Activated CD4-positive, alpha-beta T cell treated with anti-CD3 and anti-CD28 coated beads, Interleukin-2, Interleukin-4, amounts not matched to agents 100 ng/mL and 50 ng/mL, durations not matched to agents 16 hours and 8 hours (primary cell): ENCODE data around the gene TNFRSF14.

Source experiments
- DNase-seq: peaks from one replicate; pipeline ENCODE4 v3.0.0-alpha.2; 2020; ENCODE audit warnings: low spot score

Gene TNFRSF14

DNA sequence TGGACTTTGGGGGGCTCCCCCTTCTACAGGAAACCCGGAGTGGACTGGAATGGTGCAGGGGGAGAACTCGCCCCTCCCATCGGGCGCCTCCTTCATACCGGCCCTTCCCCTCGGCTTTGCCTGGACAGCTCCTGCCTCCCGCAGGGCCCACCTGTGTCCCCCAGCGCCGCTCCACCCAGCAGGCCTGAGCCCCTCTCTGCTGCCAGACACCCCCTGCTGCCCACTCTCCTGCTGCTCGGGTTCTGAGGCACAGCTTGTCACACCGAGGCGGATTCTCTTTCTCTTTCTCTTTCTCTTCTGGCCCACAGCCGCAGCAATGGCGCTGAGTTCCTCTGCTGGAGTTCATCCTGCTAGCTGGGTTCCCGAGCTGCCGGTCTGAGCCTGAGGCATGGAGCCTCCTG, at the start of gene TNFRSF14:
TNFRSF14 (plus strand) TSS at position 95 of the 401 bp plus-strand sequence; CDS start at position 389, 294 bp downstream.
- peak; percentile 70 for DNase-seq

DNA sequence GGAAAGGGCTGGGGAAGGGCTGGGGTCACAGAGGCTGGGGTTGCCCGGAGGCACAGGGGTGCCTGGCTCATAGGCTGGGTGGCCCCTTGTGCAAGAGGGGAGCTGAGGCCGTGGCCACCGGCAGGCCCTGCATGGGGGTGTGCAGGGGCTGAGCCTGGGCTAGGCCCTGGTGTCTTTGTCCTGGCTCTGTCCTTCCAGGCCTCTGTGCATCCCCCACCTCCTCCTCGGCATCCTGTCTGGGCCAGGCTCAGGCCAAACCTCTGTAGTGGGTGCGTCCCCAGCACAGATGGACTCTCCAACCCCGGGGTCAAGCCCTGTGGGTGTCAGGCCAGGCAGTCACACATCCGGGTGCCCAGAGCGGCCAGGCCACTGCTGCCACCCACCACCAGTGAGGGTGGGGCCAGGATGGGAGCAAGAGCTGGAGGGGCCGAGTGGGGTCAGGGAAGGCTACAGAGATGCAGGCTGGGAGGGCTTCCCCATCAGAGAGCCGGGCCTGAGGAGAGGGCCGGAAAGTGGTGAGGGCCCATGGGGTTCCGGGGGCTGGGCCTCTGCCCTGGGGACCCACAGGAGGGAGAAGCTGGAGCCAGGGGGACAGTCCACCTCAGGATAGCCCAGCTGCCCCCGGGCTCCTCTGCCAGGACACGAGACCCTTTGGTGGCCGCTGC, 49.1 kb upstream of the TNFRSF14 start:
- no peak for DNase-seq

DNA sequence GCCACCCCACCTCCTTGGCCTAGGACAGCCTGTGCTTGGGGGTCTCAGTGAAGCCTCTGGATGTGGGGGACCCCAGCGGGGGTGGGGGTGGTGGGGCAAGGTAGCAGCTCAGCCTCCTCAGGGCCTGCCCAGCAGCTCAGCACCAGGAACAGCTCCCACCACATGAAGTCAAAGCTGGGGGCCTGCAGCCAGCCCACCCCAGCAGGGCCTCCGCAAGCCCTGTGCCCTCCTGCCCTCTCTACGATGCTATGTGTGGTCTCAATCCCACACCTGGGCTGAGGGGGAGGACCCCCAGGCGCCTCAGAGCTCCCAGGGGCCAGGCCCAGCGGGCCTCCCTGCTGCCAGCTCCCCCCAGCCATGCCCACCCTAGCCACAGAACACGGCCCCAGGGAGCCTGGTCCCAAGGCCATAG, 48.4 kb upstream of the TNFRSF14 start:
- DNase-seq = no peak

DNA sequence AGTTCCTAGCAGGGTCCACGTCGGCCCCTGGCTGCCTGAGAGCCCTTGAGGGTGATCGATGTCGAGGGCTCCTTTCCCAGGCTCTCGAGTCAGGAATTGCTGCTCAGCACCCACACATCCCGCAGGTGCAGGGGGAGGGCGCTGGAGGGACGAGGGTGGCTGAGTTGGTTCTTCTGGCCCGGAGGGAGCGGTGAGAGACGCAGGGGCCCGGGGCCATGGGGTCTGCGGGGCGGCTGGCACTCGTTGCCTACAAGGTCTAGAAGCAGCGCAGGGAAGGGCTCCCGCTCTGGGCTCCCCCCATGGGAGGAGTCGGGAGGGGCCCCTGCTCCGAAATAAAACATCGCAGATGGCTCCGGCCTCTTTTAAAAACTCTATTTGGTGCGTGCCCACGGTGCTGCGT, 48.0 kb upstream of the TNFRSF14 start:
- DNase-seq = no peak

DNA sequence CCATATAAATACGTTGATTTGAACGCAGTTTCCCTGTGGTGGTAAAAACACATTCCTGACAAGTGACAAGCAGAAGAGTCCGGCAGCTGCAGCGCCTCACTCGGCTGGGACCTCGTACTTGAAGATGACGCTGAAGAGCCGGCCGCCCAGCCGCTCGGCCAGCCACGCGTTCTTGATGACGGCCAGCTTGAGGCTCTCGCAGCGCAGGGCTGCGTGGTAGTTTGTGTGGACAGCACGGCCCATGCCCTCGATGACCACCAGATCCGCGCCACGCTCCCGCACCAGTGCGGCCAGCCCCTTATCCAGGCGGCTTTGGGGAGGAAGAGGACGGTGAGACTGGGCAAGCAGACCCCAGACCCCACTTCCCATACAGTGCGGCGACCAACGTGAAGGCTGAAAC, 47.4 kb upstream of the TNFRSF14 start:
- DNase-seq = no peak

DNA sequence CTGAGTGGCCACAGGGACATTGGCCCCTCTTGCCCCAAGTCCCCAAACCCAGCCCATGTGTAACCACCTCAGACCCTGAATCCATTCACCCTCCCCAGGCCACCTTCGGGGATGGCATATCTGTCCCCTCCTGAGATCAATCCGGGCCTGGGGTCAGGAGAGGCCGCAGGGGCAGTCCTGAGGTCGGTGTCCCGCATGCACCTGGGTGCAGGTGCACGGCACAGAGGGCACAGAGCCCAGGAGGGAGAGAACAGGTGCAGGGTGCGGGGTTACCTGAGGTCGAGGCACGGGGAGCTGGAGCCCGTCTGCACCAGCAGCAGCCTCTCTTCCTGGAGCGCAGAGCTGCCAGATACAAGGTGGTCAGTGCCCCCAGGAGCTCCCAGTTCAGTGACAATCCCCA, 46.6 kb upstream of the TNFRSF14 start:
- no peak for DNase-seq

DNA sequence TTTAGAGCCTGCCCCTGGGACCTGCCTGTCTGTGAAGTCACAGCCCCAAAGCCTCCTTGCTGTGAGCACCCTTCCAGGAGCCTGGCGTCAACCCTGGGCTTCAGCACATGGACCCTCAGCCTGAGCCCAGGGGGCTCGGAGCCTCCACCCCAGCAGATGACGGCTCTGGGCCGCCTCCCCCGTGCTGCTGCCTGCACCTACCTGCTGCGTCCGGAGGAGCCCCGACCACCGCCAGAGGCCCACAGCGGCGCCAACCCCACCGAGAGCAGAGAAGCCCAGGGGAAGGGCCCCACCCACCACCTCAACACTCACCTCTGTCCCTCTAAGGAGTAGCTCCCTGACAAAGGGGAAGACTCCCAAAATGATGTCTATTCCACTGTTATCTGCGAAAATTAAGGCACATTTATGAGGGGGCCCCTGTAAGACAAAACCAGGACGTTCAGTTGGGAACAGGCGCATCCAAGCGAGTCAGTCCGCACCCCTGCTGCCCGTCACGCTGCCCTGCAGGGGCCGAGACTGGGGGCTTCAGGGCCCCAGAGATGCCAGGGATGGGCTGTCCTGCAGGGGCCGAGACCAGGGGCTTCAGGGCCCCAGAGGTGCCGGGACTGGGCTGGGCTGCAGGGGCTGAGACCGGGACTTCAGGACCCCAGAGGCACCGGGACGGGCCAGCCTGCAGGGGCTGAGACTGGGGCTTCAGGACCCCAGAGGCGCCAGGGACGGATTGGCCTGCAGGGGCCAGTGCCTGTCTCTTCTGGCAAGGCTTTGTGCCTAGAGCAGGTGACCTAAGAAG, 45.6 kb upstream of the TNFRSF14 start:
- DNase-seq = no peak

DNA sequence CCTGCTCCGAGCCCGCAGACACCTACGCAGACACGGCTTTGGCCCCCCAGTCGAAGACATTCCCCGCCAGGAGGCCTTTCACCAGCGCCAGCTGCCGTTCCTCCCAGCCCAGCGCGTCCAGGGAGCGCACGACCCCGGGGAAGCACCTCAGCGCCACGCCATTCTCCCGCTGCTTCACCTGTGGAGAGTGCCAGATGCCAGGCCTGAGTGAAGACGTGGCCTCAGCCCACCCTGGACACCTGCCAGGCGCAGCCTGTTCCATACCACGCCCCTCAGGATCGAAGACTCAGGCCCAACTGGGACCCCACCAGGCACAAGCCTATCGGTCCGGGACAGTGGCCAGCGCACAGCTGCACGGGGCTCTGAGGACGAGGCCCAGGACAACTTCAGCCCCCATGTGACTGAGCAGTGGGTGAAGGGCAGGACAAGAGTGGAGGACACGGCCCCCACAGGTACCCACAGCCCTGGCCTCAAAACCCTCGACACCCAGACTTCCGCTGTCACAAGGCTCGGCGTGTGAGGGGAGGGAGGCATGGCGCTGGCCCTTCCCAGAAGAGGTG, 43.2 kb upstream of the TNFRSF14 start:
- DNase-seq = no peak

DNA sequence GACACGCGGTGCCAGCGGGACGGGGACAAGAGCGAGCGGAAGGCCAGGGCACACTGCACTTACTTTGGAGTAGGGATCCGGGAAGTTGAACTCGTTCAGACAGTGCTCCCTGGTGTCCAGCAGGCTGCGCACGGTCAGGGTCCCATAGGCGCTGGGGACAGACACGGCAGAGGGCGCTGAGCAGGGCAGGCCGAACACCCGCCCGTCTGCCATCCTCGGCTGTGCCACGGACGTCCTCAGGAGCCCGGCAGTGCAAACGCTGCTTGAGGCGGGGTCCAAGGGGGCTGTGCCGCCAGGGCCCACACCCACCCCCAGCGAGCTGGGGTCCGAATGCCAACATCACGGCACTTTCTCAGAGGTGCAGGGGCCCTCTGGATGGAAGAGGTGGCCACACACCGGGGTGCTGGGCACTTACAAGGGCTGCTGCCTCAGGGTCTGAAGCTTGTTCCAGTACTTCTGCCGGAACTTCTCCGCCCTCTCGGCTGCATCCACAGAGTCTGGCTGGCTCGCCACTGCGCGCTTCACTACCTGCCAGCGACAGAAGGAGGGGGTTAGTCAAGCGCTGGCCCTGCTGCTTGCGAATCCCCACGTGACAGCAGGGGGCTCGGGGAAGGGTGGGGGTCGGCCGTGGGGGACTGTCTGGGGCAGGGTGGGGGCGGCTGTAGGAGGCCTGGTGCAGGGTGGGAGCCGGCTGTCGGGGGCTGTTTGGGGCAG, 42.1 kb upstream of the TNFRSF14 start:
- DNase-seq = no peak

DNA sequence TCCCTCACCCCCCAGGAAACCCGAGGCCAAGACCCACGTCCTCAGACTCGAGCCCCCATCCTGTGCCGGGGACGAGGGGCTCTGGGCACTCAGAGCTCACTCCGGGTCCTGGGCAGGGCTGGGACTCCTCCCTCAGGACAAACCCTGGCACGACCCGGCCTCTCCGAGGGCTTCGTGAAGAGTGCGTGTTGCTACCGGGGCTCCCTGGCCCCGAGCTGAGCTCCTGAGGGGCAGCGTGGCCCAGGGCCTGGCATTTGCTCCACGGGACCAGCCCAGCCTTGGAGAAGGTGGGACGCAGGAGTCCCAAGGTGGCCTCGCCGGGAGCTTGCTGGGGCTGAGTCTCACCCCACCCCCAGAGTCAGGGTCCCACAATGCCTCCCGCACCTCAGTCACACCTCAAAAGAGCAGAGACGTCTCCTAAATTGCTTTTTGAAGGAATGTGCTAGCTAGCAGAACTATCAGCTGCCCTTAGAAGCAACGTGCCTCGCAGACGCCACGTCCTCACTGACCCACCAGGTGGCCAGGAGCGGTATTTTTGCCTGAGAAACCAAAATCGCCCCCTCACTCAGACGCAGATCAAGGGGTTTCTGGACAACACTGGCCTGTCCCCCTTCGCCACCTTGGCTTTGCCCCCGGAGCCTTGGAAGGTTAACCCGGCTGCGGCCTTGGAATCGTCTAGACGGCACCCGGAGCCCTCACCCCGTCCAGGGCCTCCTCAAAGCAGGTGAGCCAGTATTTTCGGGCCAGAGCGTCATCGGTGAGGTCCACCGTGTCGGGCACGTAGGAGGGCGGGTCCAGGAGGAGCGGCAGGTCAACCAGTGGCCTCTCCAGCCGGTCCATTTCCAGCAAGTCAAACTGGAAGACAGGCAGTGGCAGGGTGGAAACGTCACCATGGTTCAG, 41.1 kb upstream of the TNFRSF14 start:
- DNase-seq = no peak

DNA sequence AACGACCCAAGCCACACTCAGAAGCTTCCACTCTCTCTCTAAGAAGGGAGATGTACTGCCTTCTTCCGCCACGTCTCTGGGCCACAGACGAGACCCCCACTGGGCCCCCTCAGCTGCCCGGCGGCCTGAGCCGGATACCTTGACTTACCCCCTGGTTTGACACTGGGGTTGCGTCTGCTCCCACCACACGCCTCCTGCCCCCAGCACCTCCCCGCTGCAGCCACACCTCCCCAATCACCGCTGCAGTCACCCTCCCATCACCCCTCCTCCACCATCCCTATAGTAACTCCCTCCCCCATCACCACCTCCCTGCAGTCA, 40.4 kb upstream of the TNFRSF14 start:
- DNase-seq = no peak

DNA sequence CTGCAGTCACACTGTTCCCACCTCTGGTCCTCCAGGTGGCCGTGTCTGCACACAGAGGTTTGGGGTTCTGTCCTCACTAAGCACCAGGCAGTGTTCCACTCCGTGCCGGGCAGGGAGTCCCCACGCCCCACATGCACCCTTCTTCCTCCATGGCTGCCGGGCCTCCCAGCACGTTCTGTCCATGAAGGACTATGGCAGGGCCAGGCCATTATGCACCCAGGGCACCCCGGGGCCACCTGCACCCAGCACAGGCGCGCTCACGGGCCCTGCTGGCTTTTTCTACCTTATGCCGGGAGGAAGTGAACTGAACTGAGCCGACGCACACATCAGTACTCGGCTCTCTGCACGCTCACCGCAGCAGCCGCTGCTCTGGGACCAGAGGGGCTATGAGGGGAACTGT, 40.0 kb upstream of the TNFRSF14 start:
- no peak for DNase-seq

DNA sequence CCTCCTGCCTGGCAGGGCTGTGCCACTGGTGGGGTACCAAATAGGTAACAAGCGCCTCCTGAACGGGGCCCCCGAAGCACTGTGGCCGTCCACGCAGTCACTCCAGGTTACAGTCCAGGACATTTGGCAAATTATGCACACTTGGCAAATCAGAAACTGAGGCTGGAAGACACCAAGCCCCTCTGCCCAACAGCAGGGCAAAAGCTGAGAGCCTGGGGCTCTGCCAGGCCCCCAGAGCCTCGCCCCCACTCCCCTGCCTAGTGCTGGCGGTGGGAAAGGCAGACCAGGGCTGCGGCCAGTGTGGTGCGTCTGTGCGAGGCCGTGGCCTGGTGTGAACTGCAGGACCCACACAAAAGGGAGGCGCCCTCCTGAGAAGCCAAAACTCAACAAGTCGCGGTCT, 39.2 kb upstream of the TNFRSF14 start:
- DNase-seq = no peak

DNA sequence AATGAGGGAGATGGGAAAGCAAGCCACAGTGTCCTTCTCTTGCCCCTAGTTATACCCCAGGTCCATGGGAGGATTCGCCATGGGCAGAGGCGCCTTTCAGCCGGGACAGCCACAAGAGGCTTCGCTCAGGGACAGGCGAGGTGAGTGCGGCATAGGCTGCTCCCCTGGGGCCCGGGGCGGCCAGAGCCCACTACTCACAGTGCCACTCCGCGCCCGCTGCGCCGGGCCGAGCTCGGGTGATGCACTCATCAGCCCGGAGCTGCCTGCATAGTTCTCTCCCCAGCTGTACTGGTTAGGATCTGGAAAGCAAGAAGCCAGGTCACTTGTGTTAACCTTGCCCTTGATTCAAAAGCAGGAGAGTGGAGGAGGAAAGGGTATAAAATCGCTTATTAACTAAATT, 38.2 kb upstream of the TNFRSF14 start:
- DNase-seq = no peak

DNA sequence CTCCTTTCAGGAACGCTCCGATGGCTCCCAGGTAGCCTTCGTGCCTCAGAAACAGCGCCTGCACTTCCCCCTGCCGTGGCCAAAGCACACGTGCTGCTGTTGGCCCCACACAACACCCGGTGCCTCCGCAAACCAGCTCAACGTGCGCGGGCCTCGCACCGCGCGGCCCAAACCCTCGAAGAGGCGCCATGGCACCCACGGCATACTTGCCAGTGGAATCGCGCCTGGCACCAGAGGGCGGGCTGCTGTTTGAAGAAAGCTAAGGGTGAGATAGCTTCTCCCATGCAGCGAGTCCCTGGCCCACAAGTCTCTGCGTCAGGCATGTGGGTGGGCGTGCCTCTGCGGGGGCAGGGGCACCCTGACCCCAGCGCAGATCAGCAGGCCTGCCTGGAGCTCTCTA, 37.6 kb upstream of the TNFRSF14 start:
- DNase-seq = no peak

DNA sequence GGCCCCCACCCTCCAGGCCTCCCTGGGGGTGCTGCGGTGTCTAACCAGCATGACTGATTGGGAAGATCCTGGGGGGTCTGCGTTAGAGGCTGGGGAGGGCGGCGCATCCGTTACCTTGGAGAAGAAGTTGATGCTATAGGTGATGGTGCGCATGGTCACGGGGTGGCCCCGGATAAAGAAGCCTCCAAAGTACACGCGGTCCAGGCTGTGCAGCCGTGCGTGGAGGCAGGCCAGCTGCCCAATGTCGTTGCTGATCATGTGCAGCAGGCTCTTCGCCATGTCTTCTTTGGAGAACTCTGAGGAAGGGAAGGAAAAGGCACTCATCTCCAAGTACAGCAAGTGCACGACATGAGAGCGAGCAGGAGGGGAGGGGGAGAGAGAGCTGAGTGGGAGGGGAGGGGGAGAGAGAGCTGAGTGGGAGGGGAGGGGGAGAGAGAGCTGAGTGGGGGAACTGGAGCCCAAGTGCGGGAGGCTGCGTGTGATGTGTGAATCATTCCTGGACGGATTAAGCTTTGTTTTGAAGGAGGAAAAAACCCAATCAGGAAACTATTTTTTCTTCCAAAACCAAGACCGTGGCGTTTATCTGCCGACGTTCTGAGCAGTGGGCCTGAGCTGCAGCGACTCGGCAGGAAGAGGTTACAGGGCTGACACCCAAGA, 37.0 kb upstream of the TNFRSF14 start:
- no peak for DNase-seq

DNA sequence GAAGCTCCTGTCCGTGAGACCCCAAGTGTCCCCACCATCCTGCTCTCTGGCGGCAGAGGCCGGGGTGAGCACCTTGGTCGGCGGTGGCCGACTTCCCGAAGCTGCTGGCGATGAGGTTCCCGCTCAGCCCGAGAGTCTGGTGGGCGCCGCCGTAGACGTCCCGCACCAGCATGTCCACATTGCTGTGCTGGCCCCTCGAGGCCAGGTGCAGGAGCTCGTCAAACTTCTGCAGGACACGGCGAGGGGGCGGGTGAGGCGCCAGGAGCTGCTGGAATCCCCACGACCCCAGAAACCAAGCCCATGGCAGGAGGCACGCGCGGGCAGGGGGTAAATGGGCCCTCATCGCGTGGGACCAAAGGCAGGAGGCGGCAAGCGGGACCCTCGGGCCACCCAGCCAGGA, 36.4 kb upstream of the TNFRSF14 start:
- no peak for DNase-seq

DNA sequence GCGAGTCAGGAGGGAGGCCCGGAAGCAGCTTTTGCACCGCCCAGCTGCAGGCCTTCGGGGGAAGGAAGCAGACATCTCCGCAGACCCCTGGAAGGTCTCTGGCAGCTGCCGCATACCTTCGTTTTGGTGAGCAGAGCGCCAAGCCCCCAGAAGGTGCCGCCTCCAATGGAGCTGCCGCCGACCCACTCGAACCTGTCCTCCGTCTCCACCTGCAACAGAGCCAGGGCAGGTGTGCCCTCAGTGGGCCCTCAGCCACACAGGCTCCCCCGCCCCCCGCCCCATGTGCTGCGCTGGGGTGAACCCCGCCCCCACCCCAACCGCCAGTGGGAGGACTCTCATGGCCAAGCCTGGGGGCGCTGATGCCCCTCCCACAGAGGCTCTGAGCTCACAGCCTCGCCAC, 36.0 kb upstream of the TNFRSF14 start:
- DNase-seq = no peak

DNA sequence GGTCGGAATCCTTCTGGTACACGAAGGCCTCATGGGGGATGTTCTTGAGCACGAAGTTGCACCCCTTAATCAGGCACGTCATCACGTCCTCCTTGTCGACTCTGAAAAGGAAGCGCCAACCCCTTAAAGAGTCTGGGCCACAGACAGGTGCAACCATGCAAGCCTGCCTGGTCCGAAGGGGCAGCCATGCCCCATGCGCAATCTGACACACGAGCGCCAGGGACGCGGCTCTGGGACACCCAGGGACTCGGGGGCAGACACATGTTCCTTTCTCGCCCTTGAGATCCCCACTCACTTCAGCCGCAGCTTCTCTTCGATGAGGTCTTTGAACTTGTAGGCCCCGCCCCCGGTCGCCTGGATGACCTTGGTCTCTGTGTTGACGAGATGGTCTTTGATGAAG, 35.4 kb upstream of the TNFRSF14 start:
- no peak for DNase-seq

DNA sequence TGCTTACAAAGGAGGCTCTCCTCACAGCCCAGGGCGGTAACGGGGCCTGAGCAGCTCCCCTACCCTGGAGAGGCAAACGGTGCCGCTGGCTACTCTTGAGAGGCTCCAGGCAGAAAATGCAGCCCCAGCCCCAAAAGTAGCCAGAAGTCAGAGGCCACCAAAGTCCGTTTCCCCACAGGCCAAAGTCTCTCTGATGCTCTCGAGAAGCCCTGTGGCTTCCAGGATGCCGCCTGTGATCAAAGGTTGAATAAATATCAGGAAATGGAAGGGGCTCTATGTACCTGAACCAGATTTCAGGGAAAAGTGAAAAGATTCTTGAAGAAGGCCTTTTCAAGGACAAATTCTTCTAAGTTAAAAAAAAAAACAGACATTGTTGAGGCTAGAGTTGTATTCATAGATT, 33.9 kb upstream of the TNFRSF14 start:
- DNase-seq = no peak

DNA sequence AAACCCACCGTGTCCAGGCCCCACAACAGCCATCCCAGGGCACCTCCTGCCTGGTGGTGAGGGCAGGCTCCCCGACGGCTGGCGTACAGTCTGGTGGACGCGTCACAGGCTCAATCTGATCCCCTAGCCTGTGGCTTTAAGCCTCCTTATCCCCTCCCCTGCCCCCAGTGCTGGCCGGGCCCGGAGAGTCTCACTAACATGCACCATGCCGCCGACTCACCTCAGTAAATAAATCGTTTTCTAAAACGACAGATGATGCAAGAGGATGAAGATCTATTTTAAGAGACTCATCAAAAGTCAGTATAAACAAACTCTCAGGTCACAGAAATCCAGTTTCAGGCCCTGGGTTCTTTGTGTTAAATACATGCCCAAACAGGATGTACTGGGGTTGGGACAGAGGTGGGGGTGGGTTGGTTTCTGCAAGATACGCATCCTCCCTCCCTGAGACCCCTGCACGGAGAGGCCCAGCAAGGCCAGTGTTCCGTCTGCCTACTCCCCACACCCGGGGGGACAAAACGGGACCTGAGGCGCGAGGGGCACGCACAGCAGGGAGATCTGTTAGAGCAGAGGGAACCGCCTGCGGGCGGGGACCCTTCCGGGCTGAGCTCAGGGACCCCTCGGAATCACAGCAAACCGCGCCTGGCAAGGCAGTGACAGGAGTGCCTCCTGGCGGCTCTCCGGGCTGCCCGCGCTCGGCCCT, 32.8 kb upstream of the TNFRSF14 start:
- DNase-seq = peak; percentile 36
